ENCODE results near the gene FOCAD.

Gene FOCAD

DNA sequence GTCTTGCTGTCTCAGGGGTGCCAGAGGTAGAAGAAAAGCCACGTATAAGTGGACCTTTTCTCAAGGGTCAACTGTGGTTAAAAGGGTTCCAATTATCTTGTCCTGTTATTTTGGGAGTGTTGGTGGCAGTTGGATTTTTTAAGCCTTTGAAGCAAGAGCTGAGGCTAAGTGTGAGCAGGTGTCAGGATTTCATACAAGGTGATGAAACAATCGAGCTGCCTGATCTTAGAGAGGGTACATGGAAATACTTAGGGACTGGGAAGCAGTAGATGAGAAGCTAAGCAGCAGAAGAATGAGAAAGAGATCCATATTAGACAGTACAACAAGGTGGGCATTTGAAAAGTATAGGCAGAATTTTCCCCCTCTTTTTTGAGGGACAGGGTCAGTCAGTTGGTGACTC lies 23.6 kb downstream of the FOCAD start:
- DNase-seq (ENCODE audit: low read depth), result no peak
- H3K4me3 ChIP-seq (replicated peaks; ENCODE audit: low read depth, low read length), result no peak overlapping the region
- TF ChIP-seq, protein P1, sequence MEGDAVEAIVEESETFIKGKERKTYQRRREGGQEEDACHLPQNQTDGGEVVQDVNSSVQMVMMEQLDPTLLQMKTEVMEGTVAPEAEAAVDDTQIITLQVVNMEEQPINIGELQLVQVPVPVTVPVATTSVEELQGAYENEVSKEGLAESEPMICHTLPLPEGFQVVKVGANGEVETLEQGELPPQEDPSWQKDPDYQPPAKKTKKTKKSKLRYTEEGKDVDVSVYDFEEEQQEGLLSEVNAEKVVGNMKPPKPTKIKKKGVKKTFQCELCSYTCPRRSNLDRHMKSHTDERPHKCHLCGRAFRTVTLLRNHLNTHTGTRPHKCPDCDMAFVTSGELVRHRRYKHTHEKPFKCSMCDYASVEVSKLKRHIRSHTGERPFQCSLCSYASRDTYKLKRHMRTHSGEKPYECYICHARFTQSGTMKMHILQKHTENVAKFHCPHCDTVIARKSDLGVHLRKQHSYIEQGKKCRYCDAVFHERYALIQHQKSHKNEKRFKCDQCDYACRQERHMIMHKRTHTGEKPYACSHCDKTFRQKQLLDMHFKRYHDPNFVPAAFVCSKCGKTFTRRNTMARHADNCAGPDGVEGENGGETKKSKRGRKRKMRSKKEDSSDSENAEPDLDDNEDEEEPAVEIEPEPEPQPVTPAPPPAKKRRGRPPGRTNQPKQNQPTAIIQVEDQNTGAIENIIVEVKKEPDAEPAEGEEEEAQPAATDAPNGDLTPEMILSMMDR (IDR thresholded peaks at IDR 0.05; ENCODE audit: low read length, missing control alignments), result no peak

DNA sequence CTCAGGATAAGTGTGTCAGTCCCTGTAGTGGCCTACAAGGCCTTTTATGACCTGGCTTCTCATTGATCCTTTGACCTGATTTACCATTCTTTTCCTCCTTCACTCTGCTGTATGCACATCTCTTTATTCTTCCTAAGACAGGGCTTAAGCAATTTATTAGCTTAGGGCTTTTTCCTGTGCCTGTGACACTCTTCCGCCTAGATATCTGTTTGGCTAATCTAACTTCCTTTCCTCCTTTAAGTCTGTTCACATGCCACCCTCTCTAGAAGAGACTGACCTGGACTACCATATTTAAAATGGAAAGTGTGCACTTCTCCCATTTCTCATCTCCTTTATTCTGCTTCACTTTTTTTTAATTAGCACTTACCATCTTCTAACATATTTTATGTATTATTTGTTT lies 29.1 kb downstream of the FOCAD start:
- no peak for DNase-seq (ENCODE audit: low read depth)
- no peak overlapping the region for H3K4me3 ChIP-seq (replicated peaks; ENCODE audit: low read depth, low read length)
- TF ChIP-seq, protein P1 (IDR thresholded peaks at IDR 0.05; ENCODE audit: low read length, missing control alignments), result no peak

DNA sequence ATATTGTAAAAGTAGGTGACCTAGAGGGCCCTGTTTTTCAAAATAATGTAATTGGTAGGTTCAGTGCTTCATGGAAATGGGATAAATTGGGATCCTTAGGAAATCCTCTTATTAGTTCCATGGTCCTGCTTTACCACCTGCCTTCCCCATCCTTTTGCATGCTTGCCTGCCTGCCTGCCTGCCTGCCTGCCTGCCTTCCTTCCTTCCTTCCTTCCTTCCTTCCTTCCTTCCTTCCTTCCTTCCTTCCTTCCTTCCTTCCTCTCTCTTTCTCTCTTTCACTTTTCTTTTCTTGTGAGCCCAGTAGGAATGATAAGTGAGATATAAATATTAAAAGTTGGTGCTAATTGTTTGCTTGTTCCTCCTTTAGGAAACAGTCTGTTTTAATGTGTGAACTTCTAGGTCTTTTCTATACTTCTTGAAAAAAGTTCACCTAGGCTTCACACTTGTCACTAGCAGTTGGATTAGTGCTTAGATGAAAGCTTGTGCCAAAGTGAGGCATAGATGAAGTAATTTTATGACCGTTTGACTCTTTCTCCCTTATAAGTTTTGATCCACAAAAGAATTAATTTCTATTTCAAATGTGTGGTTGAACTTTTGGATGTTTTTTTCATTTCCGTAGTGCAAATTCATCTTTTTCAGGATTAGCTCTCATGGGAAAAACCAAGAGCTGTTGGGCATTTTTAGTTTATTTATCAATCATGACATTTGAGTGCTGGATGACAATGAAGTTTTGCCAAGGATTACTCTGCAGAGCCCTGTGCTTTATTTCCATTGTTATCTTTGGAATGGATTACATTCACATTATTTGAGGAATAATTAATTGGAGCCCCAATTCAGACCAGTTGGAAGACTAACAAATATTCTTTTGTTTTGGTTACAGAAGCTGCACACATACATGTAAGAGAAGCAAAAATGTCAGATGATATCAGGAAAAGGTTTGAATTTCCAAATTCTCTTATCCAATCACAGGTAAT lies 30.7 kb downstream of the FOCAD start:
- TF ChIP-seq, protein P1 (IDR thresholded peaks at IDR 0.05; ENCODE audit: low read length, missing control alignments), result no peak
- DNase-seq (ENCODE audit: low read depth), result no peak
- no peak overlapping the region for H3K4me3 ChIP-seq (replicated peaks; ENCODE audit: low read depth, low read length)

DNA sequence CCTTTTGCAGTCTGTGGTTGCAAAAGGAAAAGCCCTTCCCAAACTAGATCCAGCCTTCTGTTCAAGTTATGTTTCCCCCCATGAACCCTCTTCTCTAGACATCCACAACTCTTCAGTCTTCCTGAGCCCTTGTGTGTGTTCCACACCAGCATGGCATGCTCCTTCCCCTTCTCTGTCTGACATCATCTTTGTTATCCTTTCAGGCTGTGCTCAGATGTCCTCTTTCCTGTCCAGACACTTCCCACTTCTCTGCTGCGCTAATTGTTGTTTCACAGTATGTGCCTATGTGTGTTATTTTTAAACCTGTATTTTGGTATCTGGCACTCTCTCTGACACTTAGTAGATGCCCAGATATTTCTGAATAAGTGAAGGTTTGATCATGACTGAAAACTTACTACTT lies 38.2 kb downstream of the FOCAD start:
- TF ChIP-seq, protein P1 (IDR thresholded peaks at IDR 0.05; ENCODE audit: low read length, missing control alignments), result no peak
- no peak for DNase-seq (ENCODE audit: low read depth)
- no peak overlapping the region for H3K4me3 ChIP-seq (replicated peaks; ENCODE audit: low read depth, low read length)

DNA sequence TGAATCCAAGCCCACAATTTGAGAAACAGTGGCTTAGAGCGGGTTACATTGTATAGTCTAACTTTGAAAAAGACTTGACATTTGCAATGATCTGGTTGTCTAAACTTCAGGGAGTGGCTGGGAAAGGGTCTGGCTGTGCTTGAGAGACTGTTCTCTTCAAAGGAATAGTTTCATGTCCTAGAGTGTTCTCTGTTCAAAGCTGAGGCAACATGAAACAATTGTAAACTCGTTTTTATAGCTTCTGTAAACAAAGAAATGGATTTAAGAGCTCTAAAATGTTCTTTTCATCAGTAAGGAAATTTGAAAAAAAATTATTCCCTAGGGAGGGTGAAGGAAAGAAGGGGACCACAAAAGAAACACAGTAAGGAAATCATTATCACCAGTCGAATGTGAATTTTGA lies 41.6 kb downstream of the FOCAD start:
- TF ChIP-seq, protein P1 (IDR thresholded peaks at IDR 0.05; ENCODE audit: low read length, missing control alignments), result no peak
- no peak overlapping the region for H3K4me3 ChIP-seq (replicated peaks; ENCODE audit: low read depth, low read length)
- DNase-seq (ENCODE audit: low read depth), result no peak

DNA sequence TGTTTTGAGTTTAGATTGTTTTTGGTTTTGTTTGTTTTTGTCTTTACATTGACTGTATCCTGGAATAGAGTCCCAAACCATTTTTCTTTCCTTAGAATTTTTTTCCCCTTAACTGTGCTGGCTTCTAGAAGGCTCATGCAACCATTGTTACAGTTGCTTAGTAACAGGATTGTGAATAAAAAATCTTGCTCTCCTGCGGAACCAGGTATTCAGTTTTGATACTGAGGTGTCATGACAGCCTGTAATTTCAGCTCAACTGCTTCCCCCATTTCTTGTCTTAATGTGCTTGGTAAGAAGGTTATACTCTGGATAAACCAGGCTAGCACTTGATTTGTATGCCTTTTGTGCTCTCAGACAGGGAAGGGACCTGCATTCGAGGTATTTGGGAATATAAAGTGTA lies 42.1 kb downstream of the FOCAD start:
- no peak for DNase-seq (ENCODE audit: low read depth)
- TF ChIP-seq, protein P1 (IDR thresholded peaks at IDR 0.05; ENCODE audit: low read length, missing control alignments), result no peak
- no peak overlapping the region for H3K4me3 ChIP-seq (replicated peaks; ENCODE audit: low read depth, low read length)

Data from fibroblast of pulmonary artery (primary cell).